Small intestine (tissue), 7 donors: ENCODE measurements around the gene DLG2. TPM values are rescaled to one million over a fixed set of nuclear protein-coding genes. Genes with fewer than 3 reads are reported as not detected.

Experiments used
- DNase-seq, 2 donors: peaks; one replicate each; pipeline versions ENCODE4 v3.0.0 to v3.0.0-alpha.2; 2013
- FAIRE-seq: peaks from 2 replicates; lab custom pipeline; 2012; peaks lifted over from hg19 to GRCh38; lab: Jason Lieb, UNC
- H3K27ac ChIP-seq, 3 donors: one replicate each; pipeline ENCODE4 v1.5.1; 2013; ENCODE audit warnings: low read length in 2 of 3, mild to moderate bottlenecking in 2 of 3, control low read depth in 1 of 3, inconsistent platforms in 1 of 3, low read depth in 1 of 3, moderate library complexity in 1 of 3
- H3K27me3 ChIP-seq, 3 donors: one replicate each; pipeline ENCODE4 v1.6.1; 2013; ENCODE audit warnings: low read length in 3 of 3, inconsistent platforms in 1 of 3; ENCODE audit not compliant: control insufficient read depth in 3 of 3, insufficient read depth in 3 of 3
- H3K36me3 ChIP-seq, 3 donors: one replicate each; pipeline ENCODE4 v1.6.1; 2013; ENCODE audit warnings: low read length in 3 of 3, inconsistent platforms in 1 of 3, low read depth in 1 of 3, mild to moderate bottlenecking in 1 of 3, moderate library complexity in 1 of 3; ENCODE audit not compliant: control insufficient read depth in 3 of 3, insufficient read depth in 2 of 3
- H3K4me1 ChIP-seq, 3 donors: one replicate each; pipeline ENCODE4 v1.6.1; 2013; ENCODE audit warnings: low read length in 2 of 3, inconsistent platforms in 1 of 3, low read depth in 1 of 3, mild to moderate bottlenecking in 1 of 3, moderate library complexity in 1 of 3; ENCODE audit not compliant: control insufficient read depth in 3 of 3, insufficient read depth in 2 of 3
- H3K4me3 ChIP-seq, 3 donors: one replicate each; pipeline ENCODE4 v1.5.1; 2013; ENCODE audit warnings: low read length in 3 of 3, control low read depth in 1 of 3, inconsistent platforms in 1 of 3, low read depth in 1 of 3, mild to moderate bottlenecking in 1 of 3, moderate library complexity in 1 of 3
- H3K9me3 ChIP-seq, 2 donors: one replicate each; pipeline ENCODE4 v1.6.1; 2013; ENCODE audit warnings: low read depth in 1 of 2, low read length in 1 of 2; ENCODE audit not compliant: control insufficient read depth in 2 of 2, insufficient read depth in 1 of 2
- WGBS, 3 donors: extraction: QIAGEN DNeasy Blood & Tissue Kit; methylation state at CpG; one replicate each; pipeline ENCODE4 v1.1.7; 2013; 5-methylcytosine and 5-hydroxymethylcytosine counted together
- polyA plus RNA-seq, 4 donors: library from polyadenylated mRNA; stranded (reverse) in 3 of 4; unstranded in 1 of 4; fragments of 200-250 nt in 3 of 4; fragments of 120-200 nt in 1 of 4; gene quantifications; one replicate each; pipeline versions ENCODE4 v1.2.1 to v1.2.3, GENCODE V29; 2013
- donor health status: healthy with polysubstance abuse.
- donor health status: control.
- donor health status: control.
- donor health status: Bipolar disorder and iron deficiency.
- donor health status: healthy.

The DLG2 gene
- polyA plus RNA-seq, 4 donors = 0.22 to 1.6 (median 1.1) TPM

- no peaks in the 10 kb centered on the region for H3K9me3 ChIP-seq
- FAIRE-seq = peak; percentile 49
- no peak overlapping the region for H3K27ac ChIP-seq
- 30 to 64% (median 50%) methylated on average over 5 of the region's 5 CpGs for WGBS, 3 donors
- peak in 1 of 2 donors; percentile 31 for DNase-seq
- no peaks in the 10 kb centered on the region for H3K4me1 ChIP-seq
- no peak overlapping the region for H3K4me3 ChIP-seq
- H3K36me3 ChIP-seq = no peaks in the 10 kb centered on the region
- H3K27me3 ChIP-seq = peaks cover 0 to 2% (median 0%) of the 10 kb centered on the region in 3 donors
These were observed 2054.3 kb downstream of the DLG2 start for GRCh38 chr11:83572581-83573496.

- Histone ChIP-seq H3K27me3 (peaks cover 0 to 2% (median 0%) of the 10 kb centered on the region in 3 donors), H3K4me1 (no peaks in the 10 kb centered on the region), H3K27ac (no peak overlapping the region), H3K9me3 (no peaks in the 10 kb centered on the region), H3K4me3 (no peak overlapping the region), H3K36me3 (no peaks in the 10 kb centered on the region)
- WGBS, 3 donors = 64 to 71% (median 68%) methylated on average over 7 of the region's 7 CpGs
- no peak for FAIRE-seq
- DNase-seq = no peak
These were observed 2055.8 kb downstream of the DLG2 start for GRCh38 chr11:83571302-83571701.

- DNase-seq (no peak), FAIRE-seq (no peak)
- Histone ChIP-seq H3K27ac (no peak overlapping the region), H3K36me3 (no peaks in the 10 kb centered on the region), H3K4me1 (no peaks in the 10 kb centered on the region), H3K27me3 (peaks cover 0 to 2% (median 0%) of the 10 kb centered on the region in 3 donors), H3K9me3 (no peaks in the 10 kb centered on the region), H3K4me3 (no peak overlapping the region)
- 73 to 78% (median 75%) methylated on average over 1 of the region's 1 CpG for WGBS, 3 donors
These were observed 2057.9 kb downstream of the DLG2 start for GRCh38 chr11:83569134-83569805.

GRCh38 chr11:83568516-83568915 is 2058.6 kb downstream of the DLG2 start:
- Histone ChIP-seq H3K4me1 (no peaks in the 10 kb centered on the region), H3K27me3 (peaks cover 0 to 2% (median 0%) of the 10 kb centered on the region in 3 donors), H3K9me3 (no peaks in the 10 kb centered on the region), H3K36me3 (no peaks in the 10 kb centered on the region), H3K27ac (no peak overlapping the region), H3K4me3 (no peak overlapping the region)
- no peak for DNase-seq
- no peak for FAIRE-seq
- WGBS, 3 donors = 84 to 87% (median 86%) methylated on average over 2 of the region's 2 CpGs

GRCh38 chr11:83566950-83567349 is 2060.2 kb downstream of the DLG2 start:
- Histone ChIP-seq H3K36me3 (no peaks in the 10 kb centered on the region), H3K4me3 (no peak overlapping the region), H3K27ac (no peak overlapping the region), H3K9me3 (no peaks in the 10 kb centered on the region), H3K27me3 (peaks cover 0 to 2% (median 0%) of the 10 kb centered on the region in 3 donors), H3K4me1 (no peaks in the 10 kb centered on the region)
- peak in 1 of 2 donors; percentile 60 for DNase-seq
- WGBS, 3 donors = 61 to 66% (median 61%) methylated on average over 4 of the region's 4 CpGs
- FAIRE-seq = no peak

- no peaks in the 10 kb centered on the region for H3K9me3 ChIP-seq
- WGBS, 3 donors = 17 to 68% (median 53%) methylated on average over 1 of the region's 1 CpG
- no peak overlapping the region for H3K4me3 ChIP-seq
- no peak overlapping the region for H3K27ac ChIP-seq
- no peaks in the 10 kb centered on the region for H3K36me3 ChIP-seq
- no peaks in the 10 kb centered on the region for H3K4me1 ChIP-seq
- FAIRE-seq (no peak), DNase-seq (peak; percentile 32 to 91)
- peaks cover 0 to 2% (median 0%) of the 10 kb centered on the region in 3 donors for H3K27me3 ChIP-seq
These were observed 2062.3 kb downstream of the DLG2 start for GRCh38 chr11:83564870-83565269.

GRCh38 chr11:83558281-83558680 is 2068.9 kb downstream of the DLG2 start:
- no peak overlapping the region for H3K4me3 ChIP-seq
- H3K9me3 ChIP-seq = no peaks in the 10 kb centered on the region
- FAIRE-seq = no peak
- no peak for DNase-seq
- no peak overlapping the region for H3K27ac ChIP-seq
- 85 to 91% (median 91%) methylated on average over 2 of the region's 2 CpGs for WGBS, 3 donors
- no peaks in the 10 kb centered on the region for H3K4me1 ChIP-seq
- no peaks in the 10 kb centered on the region for H3K27me3 ChIP-seq
- H3K36me3 ChIP-seq = no peaks in the 10 kb centered on the region

- Histone ChIP-seq H3K4me3 (no peak overlapping the region), H3K4me1 (no peaks in the 10 kb centered on the region), H3K36me3 (no peaks in the 10 kb centered on the region), H3K9me3 (no peaks in the 10 kb centered on the region), H3K27me3 (no peaks in the 10 kb centered on the region), H3K27ac (no peak overlapping the region)
- FAIRE-seq (no peak), DNase-seq (no peak)
- WGBS, 3 donors = 76 to 89% (median 83%) methylated on average over 2 of the region's 2 CpGs
These were observed 2069.5 kb downstream of the DLG2 start for GRCh38 chr11:83557653-83558052.
